Liver (tissue), 9 donors: ENCODE measurements around the gene MTOR. TPM values are rescaled to one million over a fixed set of nuclear protein-coding genes. Genes with fewer than 3 reads are reported as not detected.

ENCODE experiments used
- DNase-seq: peaks from one replicate; pipeline ENCODE4 v3.0.0-alpha.2; 2017; ENCODE audit warnings: low spot score
- H3K27ac ChIP-seq, 2 donors: one replicate each; pipeline ENCODE4 v1.7.0; 2013; ENCODE audit warnings: inconsistent platforms in 2 of 2, low read length in 2 of 2, control low read depth in 1 of 2, low read depth in 1 of 2, mild to moderate bottlenecking in 1 of 2
- H3K27me3 ChIP-seq, 4 donors: one replicate each; pipeline versions ENCODE4 v1.6.1 to v1.7.0; 2013; ENCODE audit warnings: low read length in 3 of 4, inconsistent platforms in 1 of 4, mild to moderate bottlenecking in 1 of 4, moderate library complexity in 1 of 4; ENCODE audit not compliant: control insufficient read depth in 4 of 4, insufficient read depth in 4 of 4
- H3K36me3 ChIP-seq, 4 donors: one replicate each; pipeline versions ENCODE4 v1.6.1 to v1.7.0; 2013; ENCODE audit warnings: low read length in 3 of 4, mild to moderate bottlenecking in 3 of 4, low read depth in 1 of 4, moderate library complexity in 1 of 4; ENCODE audit not compliant: control insufficient read depth in 4 of 4, insufficient read depth in 3 of 4
- H3K4me1 ChIP-seq, 4 donors: one replicate each; pipeline versions ENCODE4 v1.6.1 to v1.7.0; 2013; ENCODE audit warnings: low read length in 3 of 4, mild to moderate bottlenecking in 3 of 4, moderate library complexity in 1 of 4; ENCODE audit not compliant: control insufficient read depth in 4 of 4, insufficient read depth in 4 of 4
- H3K4me3 ChIP-seq, 3 donors: one replicate each; pipeline versions ENCODE4 v1.6.1 to v1.7.0; 2013; ENCODE audit warnings: low read length in 3 of 3, control low read depth in 1 of 3, low read depth in 1 of 3, mild to moderate bottlenecking in 1 of 3
- H3K9ac ChIP-seq, 2 donors: one replicate each; pipeline ENCODE4 v1.7.0; 2013; ENCODE audit warnings: low read length in 2 of 2, mild to moderate bottlenecking in 2 of 2, moderate library complexity in 2 of 2, control low read depth in 1 of 2, low read depth in 1 of 2
- H3K9me3 ChIP-seq, 4 donors: one replicate each; pipeline versions ENCODE4 v1.6.1 to v1.7.0; 2013; ENCODE audit warnings: low read length in 3 of 4; ENCODE audit not compliant: control insufficient read depth in 4 of 4
- EGR1 ChIP-seq, 2 donors: IDR thresholded peaks; 2 replicates each; pipeline ENCODE4 v1.6.1; 2016 to 2018; ENCODE audit warnings: antibody characterized with exemption in 2 of 2, low read depth in 2 of 2
- FOXA1 ChIP-seq: IDR thresholded peaks from 2 replicates; pipeline ENCODE4 v1.6.1; 2016; ENCODE audit warnings: antibody characterized with exemption
- FOXA2 ChIP-seq: IDR thresholded peaks from 2 replicates; pipeline ENCODE4 v1.6.1; 2016; ENCODE audit warnings: antibody characterized with exemption
- GABPA ChIP-seq, 2 donors: IDR thresholded peaks in 1 of 2; conservative IDR thresholded peaks in 1 of 2; 2 replicates each; pipeline ENCODE4 v1.6.1; 2016; ENCODE audit warnings: antibody characterized with exemption in 2 of 2, mild to moderate bottlenecking in 1 of 2, moderate library complexity in 1 of 2
- HNF4A ChIP-seq, 2 donors: conservative IDR thresholded peaks; 2 replicates each; pipeline ENCODE4 v1.6.1; 2016; ENCODE audit warnings: antibody characterized with exemption in 2 of 2, mild to moderate bottlenecking in 2 of 2
- HNF4G ChIP-seq: IDR thresholded peaks from 2 replicates; pipeline ENCODE4 v1.6.1; 2016; ENCODE audit warnings: antibody characterized with exemption
- JUND ChIP-seq, 2 donors: IDR thresholded peaks; 2 replicates each; pipeline ENCODE4 v1.6.1; 2016; ENCODE audit warnings: antibody characterized with exemption in 2 of 2
- NR2F2 ChIP-seq: IDR thresholded peaks from 2 replicates; pipeline ENCODE4 v1.6.1; 2016; ENCODE audit warnings: antibody characterized with exemption
- RAD21 ChIP-seq, 2 donors: IDR thresholded peaks; 2 replicates each; pipeline ENCODE4 v1.6.1; 2016; ENCODE audit warnings: antibody characterized with exemption in 2 of 2, mild to moderate bottlenecking in 2 of 2
- RXRA ChIP-seq, 2 donors: IDR thresholded peaks; 2 replicates each; pipeline ENCODE4 v1.6.1; 2017 to 2018; ENCODE audit warnings: antibody characterized with exemption in 2 of 2, mild to moderate bottlenecking in 1 of 2
- SP1 ChIP-seq: IDR thresholded peaks from 2 replicates; pipeline ENCODE4 v1.6.1; 2018; ENCODE audit warnings: antibody characterized with exemption, mild to moderate bottlenecking
- TAF1 ChIP-seq: conservative IDR thresholded peaks from 2 replicates; pipeline ENCODE4 v1.6.1; 2016; ENCODE audit warnings: antibody characterized with exemption, mild to moderate bottlenecking
- YY1 ChIP-seq: IDR thresholded peaks from 2 replicates; pipeline ENCODE4 v1.6.1; 2016; ENCODE audit warnings: antibody characterized with exemption, mild to moderate bottlenecking
- WGBS: extraction: QIAGEN DNeasy Blood & Tissue Kit; methylation state at CpG from one replicate; pipeline ENCODE4 v1.1.7; 2013; 5-methylcytosine and 5-hydroxymethylcytosine counted together
- polyA plus RNA-seq, 2 donors: library from polyadenylated mRNA; stranded (reverse) in 1 of 2; unstranded in 1 of 2; fragments of 200-250 nt in 1 of 2; fragments of >200 nt in 1 of 2; fragmentation: Nextera tagmentation in 1 of 2; extraction: Ambion mirVana in 1 of 2; gene quantifications; one replicate each; pipeline versions ENCODE4 v1.2.1 to v1.2.3, GENCODE V29; 2013 to 2015
- total RNA-seq, 2 donors: library from RNA; depleted of rRNA; stranded (reverse); fragments of >200 nt; gene quantifications; one replicate each; pipeline ENCODE4 v1.2.3, GENCODE V29; 2014
- TF ChIP-seq, protein P1 (sequence below): IDR thresholded peaks from 2 replicates; pipeline ENCODE4 v1.6.1; 2016; ENCODE audit warnings: antibody characterized with exemption
- TF ChIP-seq, protein P2 (sequence below): IDR thresholded peaks from 2 replicates; pipeline ENCODE4 v1.6.1; 2016; ENCODE audit warnings: antibody characterized with exemption, mild to moderate bottlenecking
- TF ChIP-seq, protein P3 (sequence below): IDR thresholded peaks from 2 replicates; pipeline ENCODE4 v1.6.1; 2016; ENCODE audit warnings: antibody characterized with exemption
- TF ChIP-seq, protein P4 (sequence below): fragments of 150-350 bp; IDR thresholded peaks from 2 replicates; pipeline ENCODE4 v1.5.1; 2017; ENCODE audit warnings: improper control_type of control experiment, low read depth, low read length; ENCODE audit not compliant: missing input control
- TF ChIP-seq, protein P5 (sequence below): IDR thresholded peaks from 2 replicates; pipeline ENCODE4 v1.6.1; 2016; ENCODE audit warnings: antibody characterized with exemption
- donor health status: healthy.
- donor health status: healthy.
- donor health status: healthy.
- donor health status: healthy.
- donor health status: healthy.

Gene MTOR
- total and polyA plus RNA-seq, 4 donors: 11.6 to 45.0 (median 19.9) TPM

DNA sequence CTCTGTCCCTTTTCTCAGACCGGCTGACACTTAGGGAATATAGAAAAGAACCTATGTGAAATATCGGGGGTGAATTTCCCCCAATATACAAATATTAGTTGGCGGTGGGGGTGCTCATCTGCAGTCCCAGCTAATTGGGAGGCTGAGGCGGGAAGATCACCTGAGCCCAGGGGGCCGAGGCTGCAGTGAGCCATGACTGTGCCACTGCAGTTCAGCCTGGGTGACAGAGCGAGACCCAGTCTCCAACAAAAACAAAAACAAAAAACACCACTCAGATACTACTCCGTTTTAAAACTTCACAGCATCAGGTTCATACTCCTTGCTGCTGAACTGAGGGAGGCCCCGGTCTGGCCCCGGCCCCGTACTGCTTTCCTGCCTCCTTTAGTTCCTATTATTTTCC lies 156.8 kb downstream of the MTOR start:
- WGBS: 98% methylated on average over 10 of the region's 10 CpGs
- H3K9ac ChIP-seq: no peak overlapping the region

More for the DNA sequence above, 156.8 kb downstream of the MTOR start:
- Histone ChIP-seq H3K27me3 (no peaks in the 10 kb centered on the region), H3K4me1 (no peaks in the 10 kb centered on the region), H3K27ac (no peak overlapping the region), H3K4me3 (no peak overlapping the region), H3K9me3 (no peaks in the 10 kb centered on the region), H3K36me3 (peaks cover 3 to 40% (median 31%) of the 10 kb centered on the region in 4 donors)
- no peak for DNase-seq
- TF ChIP-seq, protein P1, sequence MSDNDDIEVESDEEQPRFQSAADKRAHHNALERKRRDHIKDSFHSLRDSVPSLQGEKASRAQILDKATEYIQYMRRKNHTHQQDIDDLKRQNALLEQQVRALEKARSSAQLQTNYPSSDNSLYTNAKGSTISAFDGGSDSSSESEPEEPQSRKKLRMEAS: no peak
- TF ChIP-seq, protein P2, sequence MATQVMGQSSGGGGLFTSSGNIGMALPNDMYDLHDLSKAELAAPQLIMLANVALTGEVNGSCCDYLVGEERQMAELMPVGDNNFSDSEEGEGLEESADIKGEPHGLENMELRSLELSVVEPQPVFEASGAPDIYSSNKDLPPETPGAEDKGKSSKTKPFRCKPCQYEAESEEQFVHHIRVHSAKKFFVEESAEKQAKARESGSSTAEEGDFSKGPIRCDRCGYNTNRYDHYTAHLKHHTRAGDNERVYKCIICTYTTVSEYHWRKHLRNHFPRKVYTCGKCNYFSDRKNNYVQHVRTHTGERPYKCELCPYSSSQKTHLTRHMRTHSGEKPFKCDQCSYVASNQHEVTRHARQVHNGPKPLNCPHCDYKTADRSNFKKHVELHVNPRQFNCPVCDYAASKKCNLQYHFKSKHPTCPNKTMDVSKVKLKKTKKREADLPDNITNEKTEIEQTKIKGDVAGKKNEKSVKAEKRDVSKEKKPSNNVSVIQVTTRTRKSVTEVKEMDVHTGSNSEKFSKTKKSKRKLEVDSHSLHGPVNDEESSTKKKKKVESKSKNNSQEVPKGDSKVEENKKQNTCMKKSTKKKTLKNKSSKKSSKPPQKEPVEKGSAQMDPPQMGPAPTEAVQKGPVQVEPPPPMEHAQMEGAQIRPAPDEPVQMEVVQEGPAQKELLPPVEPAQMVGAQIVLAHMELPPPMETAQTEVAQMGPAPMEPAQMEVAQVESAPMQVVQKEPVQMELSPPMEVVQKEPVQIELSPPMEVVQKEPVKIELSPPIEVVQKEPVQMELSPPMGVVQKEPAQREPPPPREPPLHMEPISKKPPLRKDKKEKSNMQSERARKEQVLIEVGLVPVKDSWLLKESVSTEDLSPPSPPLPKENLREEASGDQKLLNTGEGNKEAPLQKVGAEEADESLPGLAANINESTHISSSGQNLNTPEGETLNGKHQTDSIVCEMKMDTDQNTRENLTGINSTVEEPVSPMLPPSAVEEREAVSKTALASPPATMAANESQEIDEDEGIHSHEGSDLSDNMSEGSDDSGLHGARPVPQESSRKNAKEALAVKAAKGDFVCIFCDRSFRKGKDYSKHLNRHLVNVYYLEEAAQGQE: no peak
- TF ChIP-seq SP1: no peak
- TF ChIP-seq, protein P3, sequence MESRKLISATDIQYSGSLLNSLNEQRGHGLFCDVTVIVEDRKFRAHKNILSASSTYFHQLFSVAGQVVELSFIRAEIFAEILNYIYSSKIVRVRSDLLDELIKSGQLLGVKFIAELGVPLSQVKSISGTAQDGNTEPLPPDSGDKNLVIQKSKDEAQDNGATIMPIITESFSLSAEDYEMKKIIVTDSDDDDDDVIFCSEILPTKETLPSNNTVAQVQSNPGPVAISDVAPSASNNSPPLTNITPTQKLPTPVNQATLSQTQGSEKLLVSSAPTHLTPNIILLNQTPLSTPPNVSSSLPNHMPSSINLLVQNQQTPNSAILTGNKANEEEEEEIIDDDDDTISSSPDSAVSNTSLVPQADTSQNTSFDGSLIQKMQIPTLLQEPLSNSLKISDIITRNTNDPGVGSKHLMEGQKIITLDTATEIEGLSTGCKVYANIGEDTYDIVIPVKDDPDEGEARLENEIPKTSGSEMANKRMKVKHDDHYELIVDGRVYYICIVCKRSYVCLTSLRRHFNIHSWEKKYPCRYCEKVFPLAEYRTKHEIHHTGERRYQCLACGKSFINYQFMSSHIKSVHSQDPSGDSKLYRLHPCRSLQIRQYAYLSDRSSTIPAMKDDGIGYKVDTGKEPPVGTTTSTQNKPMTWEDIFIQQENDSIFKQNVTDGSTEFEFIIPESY: no peak
- no peak for TF ChIP-seq FOXA1
- no peak for TF ChIP-seq GABPA (IDR thresholded peaks at IDR 0.05 in 1 of 2, conservative IDR thresholded peaks at IDR 0.05 in 1 of 2)
- TF ChIP-seq YY1: no peak
- no peak for TF ChIP-seq NR2F2
- TF ChIP-seq RAD21 (IDR thresholded peaks at IDR 0.05): no peak
- no peak for TF ChIP-seq FOXA2
- TF ChIP-seq HNF4A (conservative IDR thresholded peaks at IDR 0.05): no peak
- TF ChIP-seq JUND (IDR thresholded peaks at IDR 0.05): no peak
- TF ChIP-seq HNF4G: no peak
- no peak for TF ChIP-seq TAF1
- TF ChIP-seq, protein P4, sequence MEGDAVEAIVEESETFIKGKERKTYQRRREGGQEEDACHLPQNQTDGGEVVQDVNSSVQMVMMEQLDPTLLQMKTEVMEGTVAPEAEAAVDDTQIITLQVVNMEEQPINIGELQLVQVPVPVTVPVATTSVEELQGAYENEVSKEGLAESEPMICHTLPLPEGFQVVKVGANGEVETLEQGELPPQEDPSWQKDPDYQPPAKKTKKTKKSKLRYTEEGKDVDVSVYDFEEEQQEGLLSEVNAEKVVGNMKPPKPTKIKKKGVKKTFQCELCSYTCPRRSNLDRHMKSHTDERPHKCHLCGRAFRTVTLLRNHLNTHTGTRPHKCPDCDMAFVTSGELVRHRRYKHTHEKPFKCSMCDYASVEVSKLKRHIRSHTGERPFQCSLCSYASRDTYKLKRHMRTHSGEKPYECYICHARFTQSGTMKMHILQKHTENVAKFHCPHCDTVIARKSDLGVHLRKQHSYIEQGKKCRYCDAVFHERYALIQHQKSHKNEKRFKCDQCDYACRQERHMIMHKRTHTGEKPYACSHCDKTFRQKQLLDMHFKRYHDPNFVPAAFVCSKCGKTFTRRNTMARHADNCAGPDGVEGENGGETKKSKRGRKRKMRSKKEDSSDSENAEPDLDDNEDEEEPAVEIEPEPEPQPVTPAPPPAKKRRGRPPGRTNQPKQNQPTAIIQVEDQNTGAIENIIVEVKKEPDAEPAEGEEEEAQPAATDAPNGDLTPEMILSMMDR: no peak
- TF ChIP-seq, protein P5, sequence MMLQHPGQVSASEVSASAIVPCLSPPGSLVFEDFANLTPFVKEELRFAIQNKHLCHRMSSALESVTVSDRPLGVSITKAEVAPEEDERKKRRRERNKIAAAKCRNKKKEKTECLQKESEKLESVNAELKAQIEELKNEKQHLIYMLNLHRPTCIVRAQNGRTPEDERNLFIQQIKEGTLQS: no peak
- TF ChIP-seq RXRA (IDR thresholded peaks at IDR 0.05): no peak
- no peak for TF ChIP-seq EGR1 (IDR thresholded peaks at IDR 0.05; ENCODE audit: low read depth in 2 of 2)
